Neural progenitor cell (in vitro differentiated cells): ENCODE results near the gene TNC.

Experiments
- EZH2 ChIP-seq: fragments of 200-600 bp; sonication (generic); IDR thresholded peaks from 2 replicates; pipeline ENCODE4 v1.6.1; 2017; ENCODE audit warnings: antibody characterized with exemption, mild to moderate bottlenecking, moderate library complexity
- TF ChIP-seq, protein P1 (sequence below): fragments of 200-600 bp; sonication (generic); IDR thresholded peaks from 2 replicates; pipeline ENCODE4 v1.5.1; 2017; ENCODE audit warnings: antibody characterized with exemption, mild to moderate bottlenecking

- TF ChIP-seq EZH2, result no peak
- TF ChIP-seq, protein P1, sequence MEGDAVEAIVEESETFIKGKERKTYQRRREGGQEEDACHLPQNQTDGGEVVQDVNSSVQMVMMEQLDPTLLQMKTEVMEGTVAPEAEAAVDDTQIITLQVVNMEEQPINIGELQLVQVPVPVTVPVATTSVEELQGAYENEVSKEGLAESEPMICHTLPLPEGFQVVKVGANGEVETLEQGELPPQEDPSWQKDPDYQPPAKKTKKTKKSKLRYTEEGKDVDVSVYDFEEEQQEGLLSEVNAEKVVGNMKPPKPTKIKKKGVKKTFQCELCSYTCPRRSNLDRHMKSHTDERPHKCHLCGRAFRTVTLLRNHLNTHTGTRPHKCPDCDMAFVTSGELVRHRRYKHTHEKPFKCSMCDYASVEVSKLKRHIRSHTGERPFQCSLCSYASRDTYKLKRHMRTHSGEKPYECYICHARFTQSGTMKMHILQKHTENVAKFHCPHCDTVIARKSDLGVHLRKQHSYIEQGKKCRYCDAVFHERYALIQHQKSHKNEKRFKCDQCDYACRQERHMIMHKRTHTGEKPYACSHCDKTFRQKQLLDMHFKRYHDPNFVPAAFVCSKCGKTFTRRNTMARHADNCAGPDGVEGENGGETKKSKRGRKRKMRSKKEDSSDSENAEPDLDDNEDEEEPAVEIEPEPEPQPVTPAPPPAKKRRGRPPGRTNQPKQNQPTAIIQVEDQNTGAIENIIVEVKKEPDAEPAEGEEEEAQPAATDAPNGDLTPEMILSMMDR, result no peak
Observed at GRCh38 chr9:115008536-115009270, 109.3 kb downstream of the TNC start.
